NT2/D1 (cell line): ENCODE results near the gene SORCS1.

Experiments used
- SUZ12 ChIP-seq: IDR thresholded peaks from 2 replicates; pipeline ENCODE4 v1.6.1; 2011; ENCODE audit not compliant: insufficient read length, insufficient read depth; ENCODE audit errors: extremely low read depth
- YY1 ChIP-seq: IDR thresholded peaks from 2 replicates; pipeline ENCODE4 v1.6.1; 2011; ENCODE audit not compliant: insufficient read length, insufficient read depth
- ZNF274 ChIP-seq: IDR thresholded peaks from 2 replicates; pipeline ENCODE4 v1.6.1; 2011; ENCODE audit warnings: mild to moderate bottlenecking, low read depth, low read length

DNA sequence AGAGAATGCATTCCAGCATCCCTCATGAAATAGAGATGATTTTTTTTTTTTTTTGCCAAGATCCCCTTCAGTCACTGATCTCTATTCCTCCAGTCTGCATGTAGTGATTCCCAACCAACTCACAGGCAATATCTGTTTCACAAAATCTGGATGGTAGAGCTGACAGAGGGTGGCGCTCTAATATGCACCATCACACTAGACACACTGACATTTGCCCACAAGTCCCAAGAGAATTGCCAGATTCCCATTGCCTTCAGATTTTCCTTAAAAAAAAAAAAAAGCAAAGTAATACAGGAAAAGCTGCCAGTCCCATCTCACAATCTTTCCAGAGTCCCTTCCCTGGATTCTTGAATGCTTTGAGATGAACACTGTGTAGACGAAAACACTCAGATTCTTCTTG is 301.0 kb downstream of the SORCS1 start:
- TF ChIP-seq YY1 = no peak
- no peak for TF ChIP-seq ZNF274
- no peak for TF ChIP-seq SUZ12
